Fibroblast of pulmonary artery (primary cell): ENCODE data around the gene PCK1.

ENCODE experiments used
- DNase-seq: peaks from one replicate; pipeline ENCODE4 v3.0.0-alpha.2; 2010; ENCODE audit warnings: low read depth
- H3K4me3 ChIP-seq: replicated peaks from 2 replicates; pipeline ENCODE4 v1.5.1; 2011; ENCODE audit warnings: low read depth, mild to moderate bottlenecking, control low read depth, low read length, moderate library complexity
- CTCF ChIP-seq: IDR thresholded peaks from 2 replicates; pipeline ENCODE4 v1.5.1; 2011; ENCODE audit warnings: mild to moderate bottlenecking, control low read depth, low read length, inconsistent platforms; ENCODE audit errors: missing control alignments

PCK1 gene

DNA sequence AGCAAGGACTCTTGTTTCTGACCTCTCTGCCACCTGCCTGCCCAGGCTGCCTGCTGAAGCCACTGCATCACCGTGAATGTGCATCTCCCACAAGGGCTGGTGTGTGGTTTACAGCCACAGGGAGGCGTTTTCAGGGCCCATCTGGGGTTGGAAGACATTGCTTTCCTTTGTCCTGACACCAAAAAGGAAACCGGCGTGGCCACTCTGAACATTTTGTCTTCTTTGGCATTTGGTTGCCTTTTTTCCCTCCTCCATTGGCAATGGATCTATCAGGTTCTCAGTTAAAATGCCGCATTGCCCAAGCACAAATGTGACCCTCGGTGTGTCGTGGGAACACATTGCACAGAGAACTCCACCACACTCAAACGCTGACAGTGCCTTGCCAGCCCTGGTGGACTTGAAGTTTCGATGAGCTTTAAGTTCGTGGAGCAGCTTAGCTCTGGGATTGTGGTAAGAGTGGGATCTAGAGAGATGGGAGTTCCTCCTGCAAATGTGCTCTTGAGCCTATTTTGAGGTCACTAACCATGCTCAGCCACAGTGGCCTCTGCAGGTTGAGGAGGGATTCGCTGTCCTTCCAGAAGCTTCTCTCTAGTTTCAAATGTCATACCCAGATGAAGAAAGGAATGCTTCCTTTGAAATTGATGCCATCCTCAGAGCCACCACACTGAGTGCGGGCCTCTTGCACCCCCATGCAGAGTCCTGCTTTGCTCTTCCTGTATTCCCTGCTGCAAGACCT is 14.8 kb upstream of the PCK1 start:
- H3K4me3 ChIP-seq: no peak overlapping the region
- no peak for DNase-seq
- no peak for TF ChIP-seq CTCF

- TF ChIP-seq CTCF: no peak
- no peak overlapping the region for H3K4me3 ChIP-seq
- DNase-seq: no peak
These were observed 13.8 kb upstream of the PCK1 start for GRCh38 chr20:57546956-57547649.

GRCh38 chr20:57548177-57549058 is 12.5 kb upstream of the PCK1 start:
- no peak for DNase-seq
- H3K4me3 ChIP-seq: no peak overlapping the region
- no peak for TF ChIP-seq CTCF

GRCh38 chr20:57552471-57552870 is 8.4 kb upstream of the PCK1 start:
- DNase-seq: no peak
- no peak for TF ChIP-seq CTCF
- H3K4me3 ChIP-seq: no peak overlapping the region

DNA sequence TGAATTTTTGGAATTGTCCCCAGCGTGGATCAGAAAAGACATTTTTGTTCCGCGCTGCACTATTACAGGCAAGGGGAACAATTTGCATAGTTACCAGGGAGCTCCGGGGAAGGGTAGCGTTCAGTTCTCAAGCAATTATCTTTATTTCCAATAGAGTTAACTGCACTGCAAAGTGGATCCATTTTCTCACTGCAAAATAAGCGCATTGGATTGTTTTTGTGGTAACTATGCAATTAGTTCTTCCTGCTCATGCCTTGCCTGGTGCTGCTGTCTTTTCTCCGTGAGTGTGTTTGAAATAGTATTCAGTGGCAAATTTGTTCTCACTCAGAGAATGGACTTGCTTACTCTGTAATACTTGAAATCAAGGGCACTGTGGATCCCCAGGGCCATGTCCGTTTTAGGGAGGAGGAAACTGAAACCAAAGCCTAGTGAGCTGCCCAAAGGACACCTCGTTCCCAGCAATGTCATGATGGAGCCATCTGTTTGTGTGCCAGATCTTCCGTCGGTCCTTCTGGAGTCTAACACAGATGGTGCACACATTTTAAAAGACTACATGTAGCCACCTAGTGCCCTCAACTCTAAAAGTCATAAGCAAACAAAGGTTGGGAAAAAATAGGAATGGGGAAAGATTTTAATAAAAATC is 7.4 kb upstream of the PCK1 start:
- DNase-seq: no peak
- H3K4me3 ChIP-seq: no peak overlapping the region
- TF ChIP-seq CTCF: no peak

- DNase-seq: no peak
- no peak overlapping the region for H3K4me3 ChIP-seq
These were observed 5.3 kb upstream of the PCK1 start for GRCh38 chr20:57555457-57556184.

More at GRCh38 chr20:57555457-57556184, 5.3 kb upstream of the PCK1 start:
- TF ChIP-seq CTCF: no peak
